ENCODE data around the gene SMG7.

DNA sequence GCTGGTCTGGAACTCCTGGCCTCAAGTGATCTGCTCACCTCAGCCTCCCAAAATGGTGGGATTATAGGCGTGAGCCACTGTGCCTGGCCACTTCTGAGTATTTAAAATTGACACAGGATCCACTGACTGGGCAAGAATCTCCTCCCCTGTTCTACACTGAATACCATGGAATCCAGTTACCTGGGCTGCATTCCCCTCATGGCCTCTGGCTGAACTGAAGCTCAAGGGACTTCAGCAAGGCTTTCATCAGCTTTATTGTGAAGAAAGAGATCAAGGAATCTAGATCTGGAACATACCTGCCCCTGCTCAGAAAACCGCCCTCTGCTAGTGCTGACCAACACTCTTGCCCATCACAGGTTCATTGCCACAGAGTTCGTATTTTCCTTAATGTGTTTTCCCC, 97.5 kb downstream of the SMG7 start:
- TF ChIP-seq, protein P1, sequence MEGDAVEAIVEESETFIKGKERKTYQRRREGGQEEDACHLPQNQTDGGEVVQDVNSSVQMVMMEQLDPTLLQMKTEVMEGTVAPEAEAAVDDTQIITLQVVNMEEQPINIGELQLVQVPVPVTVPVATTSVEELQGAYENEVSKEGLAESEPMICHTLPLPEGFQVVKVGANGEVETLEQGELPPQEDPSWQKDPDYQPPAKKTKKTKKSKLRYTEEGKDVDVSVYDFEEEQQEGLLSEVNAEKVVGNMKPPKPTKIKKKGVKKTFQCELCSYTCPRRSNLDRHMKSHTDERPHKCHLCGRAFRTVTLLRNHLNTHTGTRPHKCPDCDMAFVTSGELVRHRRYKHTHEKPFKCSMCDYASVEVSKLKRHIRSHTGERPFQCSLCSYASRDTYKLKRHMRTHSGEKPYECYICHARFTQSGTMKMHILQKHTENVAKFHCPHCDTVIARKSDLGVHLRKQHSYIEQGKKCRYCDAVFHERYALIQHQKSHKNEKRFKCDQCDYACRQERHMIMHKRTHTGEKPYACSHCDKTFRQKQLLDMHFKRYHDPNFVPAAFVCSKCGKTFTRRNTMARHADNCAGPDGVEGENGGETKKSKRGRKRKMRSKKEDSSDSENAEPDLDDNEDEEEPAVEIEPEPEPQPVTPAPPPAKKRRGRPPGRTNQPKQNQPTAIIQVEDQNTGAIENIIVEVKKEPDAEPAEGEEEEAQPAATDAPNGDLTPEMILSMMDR (IDR thresholded peaks at IDR 0.05; ENCODE audit: extremely low read depth in 1 of 2, insufficient read depth in 1 of 2, low read depth in 1 of 2, low read length in 2 of 2), result no peak
- TF ChIP-seq POLR2AphosphoS5 (IDR thresholded peaks at IDR 0.05; ENCODE audit: insufficient read depth, low read depth, low read length) (no peak), POLR2A (IDR thresholded peaks at IDR 0.05; ENCODE audit: low read depth, low read length) (no peak), JUN (IDR thresholded peaks at IDR 0.05; ENCODE audit: borderline replicate concordance, insufficient read depth, insufficient read length, low read depth) (no peak), EZH2 (IDR thresholded peaks at IDR 0.05; ENCODE audit: borderline replicate concordance, low read depth, low read length, severe bottlenecking) (no peak), MYC (IDR thresholded peaks at IDR 0.05; ENCODE audit: low read depth, low read length) (no peak), GATA2 (IDR thresholded peaks at IDR 0.05; ENCODE audit: insufficient read depth, insufficient read length, low read depth, low read length) (no peak), FOS (IDR thresholded peaks at IDR 0.05; ENCODE audit: borderline replicate concordance, insufficient read depth, low read length) (no peak)
- TF ChIP-seq, protein P2, sequence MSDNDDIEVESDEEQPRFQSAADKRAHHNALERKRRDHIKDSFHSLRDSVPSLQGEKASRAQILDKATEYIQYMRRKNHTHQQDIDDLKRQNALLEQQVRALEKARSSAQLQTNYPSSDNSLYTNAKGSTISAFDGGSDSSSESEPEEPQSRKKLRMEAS (IDR thresholded peaks at IDR 0.05; ENCODE audit: insufficient read depth, insufficient read length), result no peak
